K562 (cell line): ENCODE results near the gene POLR3A. TPM values are rescaled to one million over a fixed set of nuclear protein-coding genes. Genes with fewer than 3 reads are reported as not detected.

ENCODE experiments used
- ARID3A ChIP-seq: IDR thresholded peaks from 2 replicates; pipeline ENCODE4 v1.6.1; 2012; ENCODE audit warnings: low read depth, low read length, improper control_type of control experiment, borderline replicate concordance
- BRD9 ChIP-seq: fragments of 450-650 bp; IDR thresholded peaks from 2 replicates; pipeline ENCODE4 v1.6.1; 2018; ENCODE audit warnings: low read depth; ENCODE audit not compliant: partially characterized antibody
- CBFA2T2 ChIP-seq: fragments of 450-650 bp; conservative IDR thresholded peaks from 2 replicates; pipeline ENCODE4 v1.6.1; 2017; ENCODE audit warnings: mild to moderate bottlenecking
- DEAF1 ChIP-seq: fragments of 450-650 bp; formaldehyde crosslinking; IDR thresholded peaks from 2 replicates; pipeline ENCODE4 v1.4.0; 2020; ENCODE audit warnings: mild to moderate bottlenecking, moderate library complexity
- ESRRB ChIP-seq: fragments of 250-450 bp; sonication (Bioruptor Pico); IDR thresholded peaks from 2 replicates; pipeline ENCODE4 v1.5.0; 2020; ENCODE audit warnings: mild to moderate bottlenecking, moderate library complexity, borderline replicate concordance
- FOXP1 ChIP-seq: sonication (generic); formaldehyde crosslinking; IDR thresholded peaks from 2 replicates; pipeline ENCODE4 v1.8.0; 2022; ENCODE audit warnings: mild to moderate bottlenecking, missing genetic modification reagents
- HDAC1 ChIP-seq, 2 experiments: fragments of 450-650 bp; IDR thresholded peaks; 2 replicates each; pipeline ENCODE4 v1.6.1; 2016 to 2017; ENCODE audit warnings: inconsistent platforms in 1 of 2, mild to moderate bottlenecking in 1 of 2, moderate library complexity in 1 of 2
- HNRNPK ChIP-seq: fragments of 200-400 bp; formaldehyde crosslinking; IDR thresholded peaks from one replicate; pipeline ENCODE4 v1.6.1; 2018; ENCODE audit warnings: mild to moderate bottlenecking, low read depth, low read length; ENCODE audit not compliant: poor library complexity, severe bottlenecking
- IFI16 ChIP-seq: fragments of 250-450 bp; sonication (Bioruptor Pico); IDR thresholded peaks from 2 replicates; pipeline ENCODE4 v2.1.2; 2022; ENCODE audit warnings: mild to moderate bottlenecking, inconsistent platforms
- L3MBTL2 ChIP-seq: fragments of 450-650 bp; IDR thresholded peaks from 2 replicates; pipeline ENCODE4 v1.6.1; 2016; ENCODE audit warnings: mild to moderate bottlenecking, moderate library complexity
- MCM2 ChIP-seq: fragments of 450-650 bp; IDR thresholded peaks from 2 replicates; pipeline ENCODE4 v1.6.1; 2017; ENCODE audit warnings: low read depth, mild to moderate bottlenecking
- MITF ChIP-seq: IDR thresholded peaks from 2 replicates; pipeline ENCODE4 v1.6.1; 2014; ENCODE audit warnings: antibody characterized with exemption
- MTA2 ChIP-seq: fragments of 450-650 bp; IDR thresholded peaks from 2 replicates; pipeline ENCODE4 v1.6.1; 2016; ENCODE audit warnings: low read depth
- NFE2 ChIP-seq: IDR thresholded peaks from 2 replicates; pipeline ENCODE4 v1.6.1; 2014; ENCODE audit warnings: antibody characterized with exemption, low read depth
- NR2C1 ChIP-seq, 2 experiments: fragments of 450-650 bp; IDR thresholded peaks; 2 replicates each; pipeline ENCODE4 v1.6.1; 2017; ENCODE audit warnings: mild to moderate bottlenecking in 2 of 2, antibody characterized with exemption in 1 of 2, inconsistent platforms in 1 of 2, missing compliant biosample characterization in 1 of 2, missing genetic modification characterization in 1 of 2
- NR4A1 ChIP-seq, 2 experiments: fragments of 250-450 bp in 1 of 2; fragments of 450-650 bp in 1 of 2; sonication (Bioruptor Pico) in 1 of 2; IDR thresholded peaks; 2 replicates each; pipeline versions ENCODE4 v1.4.0 to v1.6.1; 2016 to 2020; ENCODE audit warnings: mild to moderate bottlenecking in 2 of 2, missing compliant biosample characterization in 1 of 2, missing genetic modification characterization in 1 of 2, moderate library complexity in 1 of 2
- SMARCA5 ChIP-seq: fragments of 450-650 bp; IDR thresholded peaks from 2 replicates; pipeline ENCODE4 v1.6.1; 2016
- TCF3 ChIP-seq: sonication (generic); formaldehyde crosslinking; IDR thresholded peaks from 2 replicates; pipeline ENCODE4 v1.4.0; 2020; ENCODE audit warnings: mild to moderate bottlenecking, missing genetic modification reagents
- U2AF2 ChIP-seq: fragments of 200-400 bp; formaldehyde crosslinking; optimal IDR thresholded peaks from 2 replicates; pipeline ENCODE3; 2017; ENCODE audit warnings: low read depth, mild to moderate bottlenecking, low read length
- ZBTB12 ChIP-seq: fragments of 250-450 bp; sonication (Bioruptor Pico); IDR thresholded peaks from 2 replicates; pipeline ENCODE4 v1.4.0; 2020
- ZFP1 ChIP-seq: fragments of 450-650 bp; formaldehyde crosslinking; IDR thresholded peaks from 2 replicates; pipeline ENCODE4 v1.4.0; 2020; ENCODE audit warnings: mild to moderate bottlenecking, mixed read lengths
- ZNF75A ChIP-seq: fragments of 450-650 bp; formaldehyde crosslinking; IDR thresholded peaks from 2 replicates; pipeline ENCODE4 v1.4.0; 2020; ENCODE audit warnings: mild to moderate bottlenecking
- ZNF830 ChIP-seq: fragments of 250-450 bp; sonication (Bioruptor Pico); IDR thresholded peaks from 2 replicates; pipeline ENCODE4 v1.5.0; 2021; ENCODE audit warnings: mild to moderate bottlenecking
- polyA plus RNA-seq, 8 experiments: library from polyadenylated mRNA; depleted of rRNA in 4 of 8; stranded (reverse) in 5 of 8; unstranded in 3 of 8; fragments of >200 nt; fragmentation: Nextera tagmentation in 2 of 8; fragmentation: Illumina TruSeq in 1 of 8; extraction: Ambion mirVana in 2 of 8; extraction: Trizol in 1 of 8; gene quantifications; 2 replicates each; pipeline versions ENCODE4 v1.2.1 to v1.2.3, GENCODE V29; 2011 to 2014; ENCODE audit warnings: inconsistent platforms in 1 of 8, missing spikeins in 1 of 8
- total RNA-seq, 7 experiments: library from RNA; depleted of rRNA in 6 of 7; stranded (reverse); fragments of >200 nt in 6 of 7; fragmentation: Illumina TruSeq in 2 of 7; extraction: Trizol in 2 of 7; gene quantifications; 2 replicates each; pipeline versions ENCODE4 v1.2.1 to v1.2.3, GENCODE V29; 2011 to 2021; ENCODE audit warnings: low replicate concordance in 1 of 7

POLR3A gene
- total and polyA plus RNA-seq, 9 of the 15 experiments (the other 6 are each of a cell fraction or from before 2014, with no cell fraction given) = 14.9 to 37.0 (median 26.7) TPM

GRCh38 chr10:78033387-78033636 lies 4.0 kb upstream of the POLR3A start (continued):
- TF ChIP-seq BRD9 (no peak), NFE2 (no peak), MITF (no peak), IFI16 (CRISPR knock-in tag) (no peak), TCF3 (no peak), ESRRB (CRISPR knock-in tag) (no peak), MCM2 (no peak), ARID3A (peak; percentile 41), ZFP1 (CRISPR knock-in tag) (no peak), NR4A1 (CRISPR knock-in tag; IDR thresholded peaks at IDR 0.05) (no peak), NR4A1 (tag; IDR thresholded peaks at IDR 0.05) (no peak), ZNF75A (no peak), HDAC1 (IDR thresholded peaks at IDR 0.05) (no peak), U2AF2 (no peak), FOXP1 (no peak), MTA2 (no peak), SMARCA5 (no peak), CBFA2T2 (no peak), L3MBTL2 (no peak), ZBTB12 (CRISPR knock-in tag) (no peak), ZNF830 (CRISPR knock-in tag) (no peak), DEAF1 (CRISPR knock-in tag) (0 out of 2 replicates have a peak, but pooled peaks have one; percentile 7), NR2C1 (IDR thresholded peaks at IDR 0.05) (no peak), NR2C1 (tag; IDR thresholded peaks at IDR 0.05) (no peak), HNRNPK (no peak)
